Endothelial cell (in vitro differentiated cells): ENCODE data around the gene TEC. TPM values are rescaled to one million over a fixed set of nuclear protein-coding genes. Genes with fewer than 3 reads are reported as not detected.
A peak's percentile ranks its signal among the peaks of the same experiment; 100 is the strongest.

Source experiments
- DNase-seq: peaks from one replicate; pipeline ENCODE4 v3.0.0; 2021; ENCODE audit warnings: low spot score
- H3K27ac Mint-ChIP-seq: one replicate; pipeline ENCODE4 v1.8.0; 2021; ENCODE audit warnings: mixed read lengths, inconsistent platforms; ENCODE audit not compliant: unreplicated experiment
- H3K27me3 Mint-ChIP-seq: one replicate; pipeline ENCODE4 v1.8.0; 2021; ENCODE audit warnings: mild to moderate bottlenecking, moderate library complexity, mixed read lengths, inconsistent platforms; ENCODE audit not compliant: unreplicated experiment
- H3K36me3 Mint-ChIP-seq: one replicate; pipeline ENCODE4 v1.8.0; 2021; ENCODE audit warnings: mild to moderate bottlenecking, low read depth, mixed read lengths, inconsistent platforms; ENCODE audit not compliant: unreplicated experiment
- H3K4me1 Mint-ChIP-seq: one replicate; pipeline ENCODE4 v1.8.0; 2021; ENCODE audit warnings: mild to moderate bottlenecking, mixed read lengths, inconsistent platforms; ENCODE audit not compliant: unreplicated experiment
- H3K4me3 Mint-ChIP-seq: one replicate; pipeline ENCODE4 v1.8.0; 2021; ENCODE audit warnings: mild to moderate bottlenecking, mixed read lengths, inconsistent platforms; ENCODE audit not compliant: unreplicated experiment
- H3K9me3 Mint-ChIP-seq: one replicate; pipeline ENCODE4 v1.8.0; 2021; ENCODE audit warnings: mixed read lengths, inconsistent platforms; ENCODE audit not compliant: unreplicated experiment
- CTCF ChIP-seq: fragments of 200-600 bp; sonication (generic); IDR thresholded peaks from one replicate; pipeline ENCODE4 v1.5.0; 2021; ENCODE audit warnings: antibody characterized with exemption; ENCODE audit not compliant: unreplicated experiment
- total RNA-seq: library from RNA; stranded (reverse); fragmentation: NEBNext Ultra II Directional; extraction: Animal tissue kit (Norgen Biotek cat#: 25700); gene quantifications from one replicate; pipeline ENCODE4 v1.2.1, GENCODE V29; 2021; ENCODE audit not compliant: unreplicated experiment

Gene TEC
- total RNA-seq, 1 donor from 2014 or later, result 1.9 TPM

GRCh38 chr4:48215977-48216376 is 53.7 kb downstream of the TEC start:
- TF ChIP-seq CTCF, result no peak
- Mint-ChIP-seq H3K36me3 (no peaks in the 10 kb centered on the region), H3K27ac (no peak overlapping the region), H3K4me1 (peaks cover 10% of the 10 kb centered on the region), H3K4me3 (no peak overlapping the region), H3K9me3 (peaks cover 5% of the 10 kb centered on the region), H3K27me3 (no peaks in the 10 kb centered on the region)
- no peak for DNase-seq

- no peak for DNase-seq
- peak overlapping the region; percentile 71 for H3K27ac Mint-ChIP-seq
- peaks cover 20% of the 10 kb centered on the region for H3K4me1 Mint-ChIP-seq
- peaks cover 2% of the 10 kb centered on the region for H3K27me3 Mint-ChIP-seq
- peak overlapping the region; percentile 32 for H3K4me3 Mint-ChIP-seq
- H3K9me3 Mint-ChIP-seq, result peaks cover 5% of the 10 kb centered on the region
- no peak for TF ChIP-seq CTCF
- H3K36me3 Mint-ChIP-seq, result no peaks in the 10 kb centered on the region
Measured at GRCh38 chr4:48212165-48212564, 57.5 kb downstream of the TEC start.

GRCh38 chr4:48210966-48211328 is 58.7 kb downstream of the TEC start:
- no peak for DNase-seq
- no peak overlapping the region for H3K4me3 Mint-ChIP-seq
- peaks cover 5% of the 10 kb centered on the region for H3K9me3 Mint-ChIP-seq
- no peak for TF ChIP-seq CTCF
- H3K27ac Mint-ChIP-seq, result no peak overlapping the region
- H3K36me3 Mint-ChIP-seq, result no peaks in the 10 kb centered on the region
- H3K27me3 Mint-ChIP-seq, result peaks cover 3% of the 10 kb centered on the region
- peaks cover 21% of the 10 kb centered on the region for H3K4me1 Mint-ChIP-seq

- Mint-ChIP-seq H3K9me3 (no peaks in the 10 kb centered on the region), H3K4me3 (no peak overlapping the region), H3K36me3 (no peaks in the 10 kb centered on the region), H3K27me3 (peaks cover 3% of the 10 kb centered on the region), H3K27ac (no peak overlapping the region), H3K4me1 (peaks cover 20% of the 10 kb centered on the region)
- DNase-seq, result no peak
- TF ChIP-seq CTCF, result no peak
Measured at GRCh38 chr4:48205626-48206025, 64.0 kb downstream of the TEC start.

- Mint-ChIP-seq H3K27me3 (peaks cover 3% of the 10 kb centered on the region), H3K36me3 (no peaks in the 10 kb centered on the region), H3K4me3 (no peak overlapping the region), H3K27ac (no peak overlapping the region), H3K4me1 (peaks cover 16% of the 10 kb centered on the region), H3K9me3 (no peaks in the 10 kb centered on the region)
- TF ChIP-seq CTCF, result no peak
- no peak for DNase-seq
Measured at GRCh38 chr4:48205107-48205506, 64.5 kb downstream of the TEC start.
